Neuronal stem cell (in vitro differentiated cells): ENCODE measurements around the gene CDKN3.

Experiments used
- DNase-seq: peaks from one replicate; pipeline ENCODE4 v3.0.0-alpha.2; 2013; ENCODE audit warnings: low spot score
- H2AFZ ChIP-seq: one replicate; pipeline ENCODE4 v1.6.1; 2013; ENCODE audit warnings: mild to moderate bottlenecking, low read length, inconsistent platforms
- H2AK5ac ChIP-seq: 2 replicates; pipeline ENCODE4 v1.6.1; 2013; ENCODE audit warnings: low read depth, mild to moderate bottlenecking, inconsistent platforms, low read length, moderate library complexity, mixed read lengths
- H2BK120ac ChIP-seq: 2 replicates; pipeline ENCODE4 v1.6.1; 2013; ENCODE audit warnings: low read depth, mild to moderate bottlenecking, inconsistent platforms, low read length, moderate library complexity, mixed read lengths
- H2BK12ac ChIP-seq: one replicate; pipeline ENCODE4 v1.6.1; 2013; ENCODE audit warnings: low read length, inconsistent platforms
- H2BK15ac ChIP-seq: 2 replicates; pipeline ENCODE4 v1.6.1; 2013; ENCODE audit warnings: mild to moderate bottlenecking, low read length, inconsistent platforms, mixed read lengths
- H2BK5ac ChIP-seq: one replicate; pipeline ENCODE4 v1.6.1; 2013; ENCODE audit warnings: inconsistent platforms, mild to moderate bottlenecking, low read length, moderate library complexity
- H3K14ac ChIP-seq: one replicate; pipeline ENCODE4 v1.6.1; 2013; ENCODE audit warnings: low read length, inconsistent platforms
- H3K18ac ChIP-seq: 2 replicates; pipeline ENCODE4 v1.6.1; 2013; ENCODE audit warnings: low read length, inconsistent platforms
- H3K23ac ChIP-seq: 2 replicates; pipeline ENCODE4 v1.6.1; 2013; ENCODE audit warnings: low read depth, mild to moderate bottlenecking, mixed read lengths, low read length, inconsistent platforms; ENCODE audit not compliant: poor library complexity
- H3K27ac ChIP-seq: replicated peaks from 3 replicates; pipeline ENCODE4 v1.5.1; 2013; ENCODE audit warnings: low read length, inconsistent platforms
- H3K27me3 ChIP-seq, 3 experiments: 2 replicates each; pipeline ENCODE4 v1.6.1; 2013; ENCODE audit warnings: low read length in 3 of 3, mild to moderate bottlenecking in 2 of 3, inconsistent platforms in 1 of 3, low read depth in 1 of 3, mixed read lengths in 1 of 3, moderate library complexity in 1 of 3; ENCODE audit not compliant: control insufficient read depth in 3 of 3, insufficient read depth in 3 of 3
- H3K36me3 ChIP-seq, 2 donors: replicated peaks in 1 of 2; 2 replicates each; pipeline ENCODE4 v1.6.1; 2013; ENCODE audit warnings: low read length in 2 of 2; ENCODE audit not compliant: control insufficient read depth in 2 of 2, insufficient read depth in 2 of 2
- H3K4ac ChIP-seq: 2 replicates; pipeline ENCODE4 v1.6.1; 2013; ENCODE audit warnings: inconsistent platforms, mild to moderate bottlenecking, low read length, moderate library complexity
- H3K4me1 ChIP-seq, 2 donors: 1 replicate in 1 of 2; 2 replicates in 1 of 2; pipeline ENCODE4 v1.6.1; 2013; ENCODE audit warnings: low read length in 2 of 2, low read depth in 1 of 2; ENCODE audit not compliant: control insufficient read depth in 2 of 2, insufficient read depth in 1 of 2
- H3K4me2 ChIP-seq: one replicate; pipeline ENCODE4 v1.6.1; 2013; ENCODE audit warnings: mild to moderate bottlenecking, low read length, inconsistent platforms; ENCODE audit not compliant: insufficient read depth, poor library complexity, severe bottlenecking
- H3K4me3 ChIP-seq, 2 donors: 2 replicates each; pipeline ENCODE4 v1.5.1; 2013; ENCODE audit warnings: low read length in 2 of 2, mild to moderate bottlenecking in 2 of 2, inconsistent platforms in 1 of 2, moderate library complexity in 1 of 2
- H3K79me1 ChIP-seq: one replicate; pipeline ENCODE4 v1.6.1; 2013; ENCODE audit warnings: low read depth, mild to moderate bottlenecking, inconsistent platforms, low read length, moderate library complexity
- H3K9ac ChIP-seq: one replicate; pipeline ENCODE4 v1.6.1; 2013; ENCODE audit warnings: mild to moderate bottlenecking, low read depth, low read length, inconsistent platforms; ENCODE audit not compliant: poor library complexity
- H3K9me3 ChIP-seq, 2 donors: replicated peaks in 1 of 2; 2 replicates each; pipeline versions ENCODE3 to v1.6.1; 2013; ENCODE audit warnings: low read length in 2 of 2, mild to moderate bottlenecking in 2 of 2, inconsistent platforms in 1 of 2, low read depth in 1 of 2, mixed read lengths in 1 of 2, moderate library complexity in 1 of 2; ENCODE audit not compliant: control insufficient read depth in 2 of 2, insufficient read depth in 1 of 2
- H4K8ac ChIP-seq: one replicate; pipeline ENCODE4 v1.6.1; 2013; ENCODE audit warnings: low read depth, mild to moderate bottlenecking, inconsistent platforms, low read length, moderate library complexity
- H4K91ac ChIP-seq: one replicate; pipeline ENCODE4 v1.6.1; 2013; ENCODE audit warnings: low read length, low read depth, mild to moderate bottlenecking, inconsistent platforms; ENCODE audit not compliant: poor library complexity
- WGBS, 2 donors: extraction: QIAGEN DNeasy Blood & Tissue Kit; methylation state at CpG; one replicate each; pipeline ENCODE4 v1.1.7; 2013; ENCODE audit warnings: missing lambda C conversion rate in 2 of 2, mixed read lengths in 1 of 2; ENCODE audit not compliant: insufficient read length in 2 of 2, insufficient replicate concordance in 1 of 2; ENCODE audit errors: extremely low coverage in 2 of 2; 5-methylcytosine and 5-hydroxymethylcytosine counted together

Gene CDKN3

GRCh38 chr14:54348923-54349620, 47.7 kb upstream of the CDKN3 start:
- Histone ChIP-seq H3K4ac (no peak overlapping the region), H4K8ac (no peak overlapping the region), H2BK12ac (no peak overlapping the region), H3K27ac (no peak overlapping the region), H2AK5ac (no peak overlapping the region), H3K18ac (no peak overlapping the region), H2BK120ac (no peak overlapping the region), H3K9ac (no peak overlapping the region), H3K4me3 (no peak overlapping the region), H3K4me1 (peaks cover 2 to 9% of the 10 kb centered on the region in 2 donors), H2BK15ac (peak overlapping the region; percentile 62), H3K9me3 (peaks cover 3 to 9% of the 10 kb centered on the region in 2 donors), H4K91ac (no peak overlapping the region), H3K79me1 (no peaks in the 10 kb centered on the region), H3K27me3 (no peaks in the 10 kb centered on the region), H3K36me3 (no peaks in the 10 kb centered on the region), H3K14ac (no peak overlapping the region), H2AFZ (no peak overlapping the region), H3K4me2 (no peak overlapping the region), H3K23ac (no peak overlapping the region), H2BK5ac (no peak overlapping the region)
- no CpG with 5 or more reads among the region's 24 CpGs for WGBS, 2 donors
- no peak for DNase-seq

- Histone ChIP-seq H4K8ac (no peak overlapping the region), H3K27ac (no peak overlapping the region), H3K14ac (no peak overlapping the region), H3K27me3 (peaks cover 0 to 2% (median 0%) of the 10 kb centered on the region in 3 experiments), H3K79me1 (no peaks in the 10 kb centered on the region), H3K4me3 (no peak overlapping the region), H3K9ac (no peak overlapping the region), H2BK5ac (no peak overlapping the region), H2BK12ac (no peak overlapping the region), H3K4me2 (no peak overlapping the region), H3K36me3 (no peaks in the 10 kb centered on the region), H2AK5ac (no peak overlapping the region), H4K91ac (no peak overlapping the region), H2BK15ac (no peak overlapping the region), H3K9me3 (peaks cover 3 to 11% of the 10 kb centered on the region in 2 donors), H3K4ac (no peak overlapping the region), H3K23ac (no peak overlapping the region), H2BK120ac (no peak overlapping the region), H2AFZ (no peak overlapping the region), H3K18ac (no peak overlapping the region), H3K4me1 (peaks cover 0 to 3% of the 10 kb centered on the region in 2 donors)
- no CpG with 5 or more reads among the region's 2 CpGs for WGBS, 2 donors
- no peak for DNase-seq
Observed at GRCh38 chr14:54349713-54350112, 47.1 kb upstream of the CDKN3 start.

DNA sequence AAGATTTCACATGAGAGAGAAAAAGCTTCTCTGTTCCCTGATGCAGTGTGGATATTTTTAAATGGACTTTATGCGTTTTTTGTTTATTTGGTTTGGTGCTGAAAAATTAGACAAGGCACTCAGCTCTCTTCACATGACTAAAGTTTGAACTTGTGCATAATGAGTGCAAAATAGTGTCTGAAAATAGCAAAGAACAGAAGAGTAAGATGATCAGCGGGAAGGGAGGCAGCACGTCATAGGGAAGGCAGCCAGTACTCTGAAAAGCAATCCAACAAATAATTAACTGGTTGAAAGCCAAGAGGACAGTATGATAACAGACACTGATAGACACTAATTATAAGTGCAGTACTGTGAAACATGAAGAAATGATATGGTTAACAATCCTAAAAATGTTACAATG, 46.6 kb upstream of the CDKN3 start:
- Histone ChIP-seq H3K23ac (no peak overlapping the region), H3K18ac (no peak overlapping the region), H3K27me3 (peaks cover 0 to 4% (median 0%) of the 10 kb centered on the region in 3 experiments), H3K4me3 (no peak overlapping the region), H2BK5ac (no peak overlapping the region), H3K4me2 (no peak overlapping the region), H3K14ac (no peak overlapping the region), H3K36me3 (no peaks in the 10 kb centered on the region), H2AFZ (no peak overlapping the region), H2BK12ac (no peak overlapping the region), H3K9me3 (peaks cover 3 to 11% of the 10 kb centered on the region in 2 donors), H4K8ac (no peak overlapping the region), H3K9ac (no peak overlapping the region), H2BK120ac (no peak overlapping the region), H2BK15ac (no peak overlapping the region), H3K4ac (no peak overlapping the region), H3K79me1 (no peaks in the 10 kb centered on the region), H4K91ac (no peak overlapping the region), H3K4me1 (peaks cover 0 to 3% of the 10 kb centered on the region in 2 donors), H2AK5ac (no peak overlapping the region), H3K27ac (no peak overlapping the region)
- WGBS, 2 donors, result no CpG with 5 or more reads among the region's 3 CpGs
- DNase-seq, result no peak

DNA sequence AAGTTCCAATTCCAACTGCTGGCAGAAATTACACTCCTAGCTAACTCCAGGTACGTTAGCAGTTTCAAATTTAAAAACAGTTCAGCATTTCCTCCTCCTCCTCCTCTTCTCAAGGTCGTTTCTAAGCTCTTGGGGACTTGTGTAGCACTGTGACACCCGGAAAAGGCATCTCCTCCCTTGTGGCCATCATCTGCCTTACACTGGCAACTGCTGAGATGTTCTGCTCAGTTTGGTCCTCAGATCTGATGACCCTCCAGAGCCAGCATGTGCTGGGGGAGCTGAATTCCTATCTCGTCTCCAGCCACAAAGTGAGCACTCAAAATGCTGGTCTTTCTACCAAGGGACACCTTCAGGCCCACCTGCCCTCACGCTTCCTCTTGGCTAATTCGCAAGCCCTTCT, 43.5 kb upstream of the CDKN3 start:
- no peaks in the 10 kb centered on the region for H3K79me1 ChIP-seq
- no peak overlapping the region for H3K4ac ChIP-seq
- no peak overlapping the region for H3K4me2 ChIP-seq
- H4K91ac ChIP-seq, result no peak overlapping the region
- H3K18ac ChIP-seq, result no peak overlapping the region
- no peak for DNase-seq
- no peak overlapping the region for H3K14ac ChIP-seq
- peaks cover 0 to 4% of the 10 kb centered on the region in 2 donors for H3K4me1 ChIP-seq
- no peak overlapping the region for H3K27ac ChIP-seq
- H3K23ac ChIP-seq, result no peak overlapping the region
- WGBS, 2 donors, result no CpG with 5 or more reads among the region's 6 CpGs
- H2BK15ac ChIP-seq, result no peak overlapping the region
- no peak overlapping the region for H2BK120ac ChIP-seq
- H3K4me3 ChIP-seq, result no peak overlapping the region
- no peak overlapping the region for H3K9ac ChIP-seq
- no peak overlapping the region for H2AK5ac ChIP-seq
- no peak overlapping the region for H2BK5ac ChIP-seq
- H3K27me3 ChIP-seq, result peaks cover 0 to 16% (median 0%) of the 10 kb centered on the region in 3 experiments
- H4K8ac ChIP-seq, result no peak overlapping the region
- no peaks in the 10 kb centered on the region for H3K36me3 ChIP-seq
- H2AFZ ChIP-seq, result no peak overlapping the region
- H3K9me3 ChIP-seq, result peaks cover 3 to 11% of the 10 kb centered on the region in 2 donors
- H2BK12ac ChIP-seq, result no peak overlapping the region
